LHCN-M2 (cell line): ENCODE data around the gene COX11. TPM values are rescaled to one million over a fixed set of nuclear protein-coding genes. Genes with fewer than 3 reads are reported as not detected.

Experiments used
- total RNA-seq: library from RNA; depleted of rRNA; stranded (reverse); fragments of >200 nt; gene quantifications from 2 replicates; pipeline ENCODE4 v1.2.3, GENCODE V29; 2014; rRNA removed

The COX11 gene
- total RNA-seq, 1 experiment from 2014 or later = 82.6 TPM

Other genes starting within 250 kb of the COX11 start
- gene TOM1L1, start 67.8 kb downstream of the COX11 start, total RNA-seq = 28.9 and 29.9 TPM in 2 replicates
- 27.6 and 41.4 TPM in 2 replicates for gene STXBP4, start 111 bp upstream of the COX11 start, total RNA-seq